DOHH2 (cell line): ENCODE measurements around the gene TLE2.

ENCODE experiments used
- EZH2phosphoT487 ChIP-seq: fragments of 200-600 bp; sonication (generic); IDR thresholded peaks from 2 replicates; pipeline ENCODE4 v1.6.1; 2017; ENCODE audit warnings: borderline replicate concordance, mild to moderate bottlenecking, antibody characterized with exemption, low read length, moderate library complexity, mixed read lengths
- TF ChIP-seq, protein P1 (sequence below): fragments of 200-600 bp; sonication (generic); IDR thresholded peaks from one replicate; pipeline ENCODE4 v1.5.1; 2014; ENCODE audit warnings: antibody characterized with exemption, mild to moderate bottlenecking, low read depth, low read length; ENCODE audit not compliant: poor library complexity, severe bottlenecking

DNA sequence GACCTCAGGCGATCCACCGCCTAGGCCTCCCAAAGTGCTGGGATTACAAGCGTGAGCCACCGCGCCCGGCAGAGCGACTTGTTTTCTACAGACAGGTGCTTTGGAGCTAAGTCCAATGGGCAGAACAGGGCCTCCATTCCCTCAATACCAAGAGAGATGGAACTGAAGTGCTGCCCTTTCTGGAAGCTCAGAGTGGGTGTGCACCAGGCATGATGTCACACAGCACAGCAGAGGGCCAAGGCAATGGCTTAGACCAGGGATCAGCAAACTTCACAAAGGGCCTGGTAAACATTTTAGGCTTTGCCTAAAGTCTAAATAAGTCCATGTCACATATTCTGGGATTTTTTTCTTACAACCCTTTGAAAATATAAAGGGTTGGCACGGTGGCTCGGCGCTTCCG lies 30.4 kb downstream of the TLE2 start:
- TF ChIP-seq, protein P1, sequence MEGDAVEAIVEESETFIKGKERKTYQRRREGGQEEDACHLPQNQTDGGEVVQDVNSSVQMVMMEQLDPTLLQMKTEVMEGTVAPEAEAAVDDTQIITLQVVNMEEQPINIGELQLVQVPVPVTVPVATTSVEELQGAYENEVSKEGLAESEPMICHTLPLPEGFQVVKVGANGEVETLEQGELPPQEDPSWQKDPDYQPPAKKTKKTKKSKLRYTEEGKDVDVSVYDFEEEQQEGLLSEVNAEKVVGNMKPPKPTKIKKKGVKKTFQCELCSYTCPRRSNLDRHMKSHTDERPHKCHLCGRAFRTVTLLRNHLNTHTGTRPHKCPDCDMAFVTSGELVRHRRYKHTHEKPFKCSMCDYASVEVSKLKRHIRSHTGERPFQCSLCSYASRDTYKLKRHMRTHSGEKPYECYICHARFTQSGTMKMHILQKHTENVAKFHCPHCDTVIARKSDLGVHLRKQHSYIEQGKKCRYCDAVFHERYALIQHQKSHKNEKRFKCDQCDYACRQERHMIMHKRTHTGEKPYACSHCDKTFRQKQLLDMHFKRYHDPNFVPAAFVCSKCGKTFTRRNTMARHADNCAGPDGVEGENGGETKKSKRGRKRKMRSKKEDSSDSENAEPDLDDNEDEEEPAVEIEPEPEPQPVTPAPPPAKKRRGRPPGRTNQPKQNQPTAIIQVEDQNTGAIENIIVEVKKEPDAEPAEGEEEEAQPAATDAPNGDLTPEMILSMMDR: no peak
- TF ChIP-seq EZH2phosphoT487: no peak
